ENCODE measurements around the gene HUNK.

HUNK gene

DNA sequence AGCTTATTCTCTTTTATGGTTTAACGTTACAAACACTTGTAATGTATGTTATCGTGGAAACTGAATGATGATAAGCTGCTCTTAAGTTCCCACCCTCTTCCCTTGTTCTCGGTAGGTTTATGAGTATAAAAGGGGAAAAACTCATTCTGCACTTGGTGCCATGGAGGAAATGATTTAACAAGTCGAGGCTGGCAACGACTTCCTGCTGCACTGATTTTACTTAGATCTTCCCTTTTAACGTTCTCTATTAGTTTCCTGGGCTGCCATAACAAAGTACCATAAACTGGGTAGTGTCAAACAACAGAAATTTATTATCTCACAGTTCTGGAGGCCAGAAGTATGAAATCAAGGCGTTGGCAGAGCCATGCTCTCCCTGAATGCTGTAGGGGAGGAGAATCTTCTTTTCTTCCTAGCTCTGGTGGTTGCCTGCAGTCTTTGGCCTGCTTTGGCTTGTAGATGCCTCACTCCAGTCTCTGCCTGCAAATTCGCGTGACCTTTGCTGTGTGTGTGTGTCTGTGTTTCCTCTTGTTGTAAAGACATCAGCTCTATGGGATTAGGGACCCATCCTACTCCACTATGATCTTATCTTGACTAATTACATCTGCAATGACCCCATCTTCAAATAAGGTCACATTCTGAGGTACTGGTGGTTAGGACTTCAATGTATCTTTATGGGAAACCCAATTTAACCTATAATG, 26.3 kb downstream of the HUNK start:
- DNase-seq, result no peak

DNA sequence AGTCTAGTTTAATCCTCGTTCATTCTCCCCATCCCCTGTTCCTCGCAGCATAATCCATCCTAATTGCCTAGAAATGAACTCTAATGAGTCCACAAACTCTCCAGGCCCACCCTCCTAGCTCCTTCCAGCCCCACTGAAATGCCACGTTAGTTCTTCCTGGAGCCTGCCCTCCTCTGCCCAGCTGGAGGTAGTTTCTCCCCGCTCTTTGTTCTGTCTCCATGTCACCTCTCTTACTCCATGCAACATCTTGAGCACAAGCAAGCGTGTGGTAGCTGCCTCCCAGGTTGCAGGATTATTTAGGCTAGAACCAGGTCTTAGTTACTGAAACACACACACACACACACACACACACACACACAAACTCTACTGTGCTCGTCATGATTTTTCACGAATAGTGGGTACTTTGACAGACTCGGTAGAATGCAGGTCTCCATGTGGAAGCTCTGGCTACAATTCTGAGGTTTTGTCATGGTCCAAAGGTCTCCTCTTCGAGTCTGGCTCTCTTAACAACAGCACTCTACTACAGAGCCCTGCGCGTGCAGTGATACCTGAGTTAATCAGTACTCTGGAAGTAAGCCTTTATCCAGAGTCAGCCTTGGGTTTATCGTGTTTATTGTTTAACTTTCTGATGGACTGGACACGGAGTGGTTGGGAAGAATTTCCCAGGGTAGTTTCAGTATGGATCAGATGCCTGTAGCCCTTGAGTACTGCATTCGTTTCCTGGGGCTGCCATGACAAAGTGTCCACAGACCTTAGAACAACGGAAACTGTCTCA, 27.5 kb downstream of the HUNK start:
- DNase-seq, result no peak

DNA sequence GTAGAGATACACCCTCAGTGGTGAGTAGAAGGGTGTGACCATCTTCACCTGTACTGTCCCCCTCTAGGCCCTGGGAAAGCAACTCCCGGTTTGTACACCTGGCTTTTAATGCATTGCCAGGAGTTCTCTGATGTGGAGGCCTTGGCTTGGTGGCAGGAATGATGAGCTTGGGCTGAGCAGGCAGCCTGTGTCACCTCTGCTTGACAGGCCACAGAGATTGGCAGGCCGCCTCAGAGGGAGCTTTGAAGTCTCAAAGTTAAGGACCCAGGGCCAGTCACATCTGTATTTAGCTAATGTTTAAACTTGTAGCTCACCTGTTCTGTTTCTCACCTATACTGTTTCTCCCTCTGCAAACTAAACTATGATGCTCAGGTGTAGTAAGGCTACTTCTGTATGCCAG, 28.5 kb downstream of the HUNK start:
- no peak for DNase-seq

DNA sequence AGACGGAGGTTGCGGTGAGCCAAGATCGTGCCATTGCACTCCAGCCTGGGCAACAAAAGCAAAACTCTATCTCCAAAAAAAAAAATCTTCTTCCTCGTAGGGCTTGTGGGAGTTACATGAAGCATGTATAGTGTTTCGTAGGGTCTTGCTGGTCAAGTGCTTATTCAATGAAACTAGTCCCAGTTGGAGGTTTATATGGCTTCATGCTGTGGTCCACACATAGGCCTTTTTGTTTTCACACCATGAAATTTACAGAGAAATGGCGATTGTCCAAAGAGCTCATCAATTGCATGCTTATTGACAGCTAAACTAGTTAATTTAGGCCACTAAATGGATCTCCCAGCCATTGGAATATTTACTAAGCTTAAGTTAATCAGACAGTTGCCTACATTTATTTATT, 29.6 kb downstream of the HUNK start:
- DNase-seq, result no peak

DNA sequence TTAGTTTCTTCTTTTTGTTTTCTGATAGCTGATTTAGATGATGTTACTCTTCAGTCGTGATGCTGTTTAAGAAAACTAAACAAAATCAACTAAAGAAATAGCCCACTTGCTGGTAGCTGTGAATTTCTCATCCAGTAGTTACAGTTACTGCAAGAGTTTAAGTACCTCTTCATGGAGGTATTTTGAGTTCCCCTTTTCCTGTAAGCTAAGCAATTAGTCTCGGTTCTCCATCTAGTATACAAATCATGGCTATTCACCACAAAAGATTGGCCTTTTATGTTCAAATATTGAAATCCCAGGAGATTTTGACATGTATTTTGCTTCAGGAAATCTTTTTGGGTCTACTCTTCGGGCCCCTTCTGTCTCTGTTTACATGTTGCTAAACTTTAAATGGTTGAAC, 31.1 kb downstream of the HUNK start:
- DNase-seq, result no peak

DNA sequence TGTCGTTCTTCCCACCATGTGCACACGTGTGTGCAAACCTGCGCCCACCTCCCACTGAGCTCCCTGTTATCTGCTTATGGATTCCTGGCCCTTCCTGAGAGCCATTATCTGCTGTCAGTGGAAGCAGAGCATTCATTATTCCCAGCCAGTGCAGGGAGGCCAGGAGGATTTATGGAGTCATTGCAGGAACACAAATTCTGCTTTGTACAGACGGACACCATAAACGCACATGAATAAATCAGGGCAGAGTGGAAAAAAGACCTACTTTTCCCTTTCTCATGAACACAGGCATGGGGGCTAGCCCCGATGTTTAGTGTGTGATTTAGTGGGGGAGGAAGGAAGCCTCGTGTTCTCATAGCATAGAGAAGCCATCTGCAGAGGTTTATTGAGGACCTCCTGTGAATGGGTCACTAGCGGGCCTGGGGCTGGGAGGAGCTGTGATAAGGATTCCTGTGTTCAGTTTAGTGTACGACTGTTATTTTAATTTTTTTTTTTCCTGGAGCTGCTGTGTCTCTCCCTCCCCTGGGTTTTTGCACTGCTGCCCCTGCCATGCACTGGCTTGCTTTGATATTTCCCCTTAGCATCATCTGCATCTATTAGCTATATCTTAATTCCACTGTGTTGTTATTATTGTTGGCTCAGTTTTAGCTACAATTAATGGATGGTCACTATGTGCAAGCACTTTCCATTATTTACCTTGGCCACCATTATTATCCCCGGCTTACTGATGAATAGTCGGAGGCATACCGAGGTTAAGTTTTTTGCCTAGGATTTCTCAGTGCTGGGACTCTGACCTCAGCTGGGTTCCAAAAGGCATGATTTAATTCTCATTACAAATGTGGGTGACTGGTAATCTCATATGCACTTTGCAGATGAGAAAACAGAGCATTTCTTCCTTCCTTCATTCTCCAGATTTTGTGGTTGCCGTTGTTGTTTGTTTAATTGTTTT, 33.0 kb downstream of the HUNK start:
- DNase-seq, result no peak

DNA sequence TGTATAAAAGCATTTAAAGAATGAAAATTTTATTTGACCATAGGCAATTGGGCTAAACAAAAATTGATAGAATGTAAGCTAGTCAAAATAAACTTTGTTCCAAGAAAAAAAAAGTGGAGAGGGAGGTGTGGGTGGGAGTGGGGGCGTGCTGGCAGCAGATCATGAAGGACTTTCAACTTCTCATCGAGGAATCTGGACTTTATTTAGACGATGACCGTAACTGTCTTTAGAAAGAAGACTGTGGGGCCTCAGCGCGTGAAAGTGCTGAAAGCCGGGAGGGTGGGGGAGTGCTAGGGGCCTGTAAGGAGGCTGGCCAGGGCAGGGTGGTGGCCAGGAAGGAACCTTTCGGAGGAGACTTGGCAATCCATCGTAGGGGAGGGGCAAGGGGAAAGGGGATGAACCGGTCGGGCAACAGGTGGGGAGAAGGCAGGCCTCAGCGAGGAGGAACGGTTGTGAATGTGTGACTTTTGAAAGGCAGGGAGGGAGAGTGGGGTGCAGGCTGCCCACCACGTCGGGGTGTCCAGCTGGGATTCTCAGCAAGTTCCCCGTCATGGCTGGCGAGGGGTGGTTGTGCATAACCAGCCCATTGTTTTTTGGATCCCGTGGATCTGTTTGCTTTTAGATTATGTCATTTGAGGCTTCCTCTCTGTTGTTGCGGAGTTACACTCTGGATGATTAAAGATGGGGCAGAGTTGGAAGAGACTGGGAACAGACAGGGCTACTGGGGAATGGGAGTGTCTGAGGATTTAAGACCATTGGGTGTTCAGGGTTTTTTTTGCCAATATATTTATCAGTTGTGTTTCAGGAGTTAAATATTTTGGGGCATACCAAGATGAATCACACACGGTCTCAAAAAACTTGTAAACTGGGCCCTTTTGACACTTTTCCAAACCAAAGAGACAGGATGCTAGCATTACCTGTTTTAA, 35.5 kb downstream of the HUNK start:
- DNase-seq, result no peak

DNA sequence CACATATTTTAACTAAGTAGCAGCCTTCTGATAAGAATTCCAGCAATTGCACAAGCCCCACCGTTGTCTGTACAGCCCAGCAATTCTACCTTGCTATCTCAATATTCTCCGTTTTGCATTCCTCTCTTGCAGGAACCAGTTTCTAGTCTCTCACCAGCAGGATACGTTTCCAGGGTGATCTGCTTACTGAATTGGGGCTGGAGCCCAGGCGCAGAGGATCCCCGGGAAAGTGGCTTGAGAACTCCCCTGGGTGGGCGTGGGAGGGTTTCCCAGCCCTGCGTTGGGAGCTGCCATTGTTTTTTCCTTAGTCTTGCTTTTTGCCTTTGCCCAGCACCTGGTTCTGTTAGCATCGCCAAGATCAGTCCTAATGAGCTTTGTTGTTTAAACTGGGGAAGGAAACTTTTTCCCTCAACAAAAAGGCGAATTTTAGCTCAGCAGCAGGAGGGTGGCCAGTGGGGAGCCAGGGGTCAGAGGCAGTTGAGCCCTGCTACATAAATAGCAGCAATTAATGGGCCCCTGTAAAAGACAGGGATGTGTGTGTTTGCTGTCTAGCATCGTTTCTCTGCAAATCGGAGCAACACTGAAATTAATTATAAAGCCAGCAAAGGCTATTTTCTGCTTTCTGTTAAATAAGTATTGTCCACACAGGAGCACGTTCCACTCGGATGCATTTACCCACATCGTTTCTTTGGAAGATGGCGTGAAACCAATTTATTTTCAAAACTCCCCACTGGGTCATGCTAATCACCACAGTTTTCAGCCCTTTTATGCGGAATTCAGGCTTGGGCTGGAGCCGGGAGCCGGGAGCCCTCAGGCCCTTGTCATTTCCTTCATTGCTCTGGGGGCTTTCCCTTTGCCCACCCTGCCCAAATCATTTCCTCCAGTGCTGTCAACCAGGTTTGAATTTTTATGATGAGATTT, 36.6 kb downstream of the HUNK start:
- DNase-seq, result no peak

DNA sequence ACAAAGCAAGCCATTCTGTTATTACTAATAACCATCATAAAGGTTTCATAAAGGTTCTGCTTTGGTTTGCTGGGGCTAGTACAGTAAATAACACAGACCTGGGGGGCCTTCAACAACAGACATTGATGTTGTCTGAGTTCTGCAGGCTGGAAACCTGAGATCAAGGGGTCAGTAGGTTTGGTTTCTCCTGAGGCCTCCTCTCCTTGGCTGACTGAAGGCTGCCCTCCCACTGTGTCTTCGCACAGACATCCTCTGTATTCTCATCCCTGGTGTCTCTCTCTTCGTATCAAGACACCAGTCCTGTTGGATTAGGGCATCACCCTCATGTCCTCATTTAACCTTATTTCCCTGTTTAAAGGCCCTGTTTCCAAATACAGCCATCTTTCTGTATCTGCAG, 37.3 kb downstream of the HUNK start:
- DNase-seq, result no peak

DNA sequence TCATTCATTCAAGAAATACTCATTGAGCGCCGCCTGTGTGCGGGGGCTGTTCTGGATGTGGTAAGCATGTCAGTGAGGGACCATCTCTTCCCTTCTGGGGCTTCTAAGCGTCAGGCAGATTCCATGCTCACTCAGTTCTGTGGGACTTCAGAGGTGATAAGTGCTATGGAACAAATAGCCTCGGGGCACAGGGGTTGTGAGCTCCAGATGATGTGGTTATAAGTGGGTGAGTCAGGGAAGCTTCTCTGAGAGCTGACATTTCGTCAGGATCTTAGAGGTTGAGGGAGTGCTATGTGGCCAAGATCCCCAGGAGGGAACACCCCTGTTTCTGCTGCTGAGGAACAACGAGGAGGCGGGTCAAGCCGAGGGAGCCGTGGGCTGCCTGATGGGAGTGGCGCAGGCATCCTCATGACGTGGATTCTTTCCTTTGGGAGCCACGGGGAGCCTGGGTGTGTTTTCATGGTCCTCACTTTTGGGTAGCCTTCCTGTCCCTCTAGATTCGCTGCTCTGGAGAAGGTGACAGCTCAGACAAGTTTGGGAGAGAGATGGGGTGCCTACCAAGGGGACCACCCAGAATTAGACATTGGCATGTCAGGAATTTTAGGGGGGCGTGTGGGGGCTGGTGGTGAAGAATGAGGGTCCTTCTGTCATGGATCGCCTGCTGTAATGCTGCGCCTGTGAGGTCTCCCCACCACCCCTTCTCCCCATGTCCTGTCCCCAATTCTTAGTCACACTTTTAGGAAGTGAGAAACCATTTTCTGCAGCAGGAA, 38.5 kb downstream of the HUNK start:
- DNase-seq, result no peak

DNA sequence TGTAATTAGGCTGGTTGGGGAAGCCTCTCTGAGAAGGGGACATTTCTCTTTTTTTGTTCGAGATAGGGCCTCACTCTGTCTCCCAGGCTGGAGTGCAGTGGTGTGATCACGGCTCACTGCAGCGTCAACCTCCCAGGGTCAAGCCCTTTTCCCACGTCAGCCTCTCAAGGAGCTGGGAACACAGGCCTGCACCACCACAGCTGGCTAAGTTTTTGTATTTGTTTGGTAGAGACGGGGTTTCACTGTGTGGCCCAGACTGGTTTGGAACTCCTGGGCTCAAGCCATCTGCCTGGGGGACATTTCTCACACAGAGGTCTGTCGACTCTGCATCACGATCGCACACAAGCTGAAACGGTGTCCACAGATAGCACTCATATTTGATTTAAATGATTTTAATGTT, 39.7 kb downstream of the HUNK start:
- no peak for DNase-seq

DNA sequence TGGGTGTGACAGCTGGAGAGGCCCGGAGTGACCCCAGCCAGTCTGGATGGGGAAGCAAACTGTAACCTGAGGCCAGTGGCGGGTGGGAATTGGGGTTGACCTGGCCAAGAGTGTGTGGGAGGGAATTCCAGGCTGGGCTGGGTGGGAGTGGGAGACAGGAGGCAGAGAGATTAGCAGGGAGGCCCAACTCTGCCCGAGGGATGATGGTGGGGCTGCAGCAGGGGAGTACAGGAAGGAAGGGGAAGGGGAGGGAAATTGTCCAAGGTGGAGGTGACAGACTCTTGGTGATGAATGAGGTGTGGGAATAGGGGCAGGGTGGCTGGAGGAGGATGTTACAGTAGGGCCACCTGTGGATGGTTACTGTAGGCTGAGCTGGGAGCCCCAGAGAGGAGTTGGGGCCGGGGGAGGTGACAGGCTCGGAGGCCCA, 40.4 kb downstream of the HUNK start:
- no peak for DNase-seq

DNA sequence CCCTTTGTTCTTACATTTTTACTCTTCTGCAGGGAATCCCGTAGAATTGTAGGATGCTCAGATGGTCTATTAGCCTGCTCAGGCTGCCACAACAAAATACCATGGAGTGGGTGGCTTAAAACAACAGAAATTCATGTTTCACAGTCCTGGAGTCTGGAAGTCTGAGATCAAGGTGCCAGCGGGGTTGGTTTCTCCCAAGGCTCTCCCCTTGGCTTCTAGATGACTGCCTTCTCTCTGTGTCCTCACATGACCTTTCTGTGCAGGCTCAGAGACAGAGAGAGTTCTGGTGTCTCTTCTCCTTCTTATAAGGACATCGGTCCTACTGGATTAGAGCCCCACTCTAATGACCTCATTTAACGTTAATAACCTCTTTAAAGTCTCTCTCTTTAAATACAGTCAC, 41.7 kb downstream of the HUNK start:
- DNase-seq, result no peak

DNA sequence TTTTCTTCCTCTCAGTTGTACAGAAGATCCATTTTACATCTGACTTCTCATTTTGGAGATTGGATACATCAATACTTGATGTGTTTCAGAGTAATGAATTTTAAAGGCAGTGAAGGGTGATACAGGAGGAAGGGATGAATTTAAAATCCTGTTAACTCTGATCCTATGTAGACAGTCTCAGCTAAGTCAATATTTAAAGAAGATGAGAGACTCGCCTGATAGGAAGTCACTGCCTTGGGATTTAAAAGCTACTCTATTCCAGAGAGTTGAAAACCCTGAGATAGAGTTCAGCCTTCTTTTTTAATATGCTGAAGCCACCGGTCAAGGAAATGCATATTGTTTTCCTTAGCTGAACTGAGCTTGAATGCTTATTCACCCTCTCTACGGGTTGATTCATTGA, 42.7 kb downstream of the HUNK start:
- no peak for DNase-seq

DNA sequence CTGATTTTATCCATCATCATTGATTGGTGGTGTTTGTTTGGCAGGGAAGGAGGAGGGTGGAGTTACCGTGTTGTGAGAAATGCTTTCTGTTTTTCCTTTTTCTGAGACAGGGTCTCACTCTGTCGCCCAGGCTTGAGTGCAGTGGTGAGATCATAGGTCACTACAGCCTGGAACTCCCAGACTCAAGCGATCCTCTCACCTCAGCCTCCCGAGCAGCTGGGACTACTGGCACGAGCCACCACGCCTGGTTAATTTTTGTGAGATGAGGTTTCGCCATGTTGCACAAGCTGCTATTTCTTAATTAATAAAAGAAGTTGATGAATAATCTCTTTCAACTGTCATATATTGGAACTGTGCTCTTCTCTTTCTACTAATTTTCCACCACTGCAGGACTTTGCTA, 44.3 kb downstream of the HUNK start:
- no peak for DNase-seq

DNA sequence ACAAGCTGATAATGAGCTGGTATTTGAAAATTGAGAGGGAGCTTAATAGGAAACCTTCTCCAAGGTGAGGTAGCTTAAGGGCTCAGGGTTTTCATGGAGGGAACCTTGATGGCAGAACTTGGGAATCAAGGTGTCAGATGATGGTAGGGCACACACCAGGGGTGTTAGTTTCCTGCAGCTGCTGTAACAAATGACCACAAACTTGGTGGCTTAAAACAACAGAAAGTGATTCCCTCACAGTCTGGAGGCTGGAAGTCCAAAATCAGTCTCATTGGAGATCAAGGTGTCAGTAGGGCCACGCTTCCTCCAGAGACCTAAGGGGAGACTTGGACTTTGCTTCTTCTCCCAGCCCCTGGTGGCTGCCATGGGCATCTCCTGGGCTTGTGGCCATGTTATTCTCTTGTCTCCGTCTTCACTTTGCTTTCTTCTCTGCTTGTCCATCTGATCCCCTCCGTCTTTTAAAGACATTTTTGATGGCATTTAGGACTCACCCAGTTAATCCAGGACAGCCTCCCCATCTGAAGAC, 45.5 kb downstream of the HUNK start:
- no peak for DNase-seq

DNA sequence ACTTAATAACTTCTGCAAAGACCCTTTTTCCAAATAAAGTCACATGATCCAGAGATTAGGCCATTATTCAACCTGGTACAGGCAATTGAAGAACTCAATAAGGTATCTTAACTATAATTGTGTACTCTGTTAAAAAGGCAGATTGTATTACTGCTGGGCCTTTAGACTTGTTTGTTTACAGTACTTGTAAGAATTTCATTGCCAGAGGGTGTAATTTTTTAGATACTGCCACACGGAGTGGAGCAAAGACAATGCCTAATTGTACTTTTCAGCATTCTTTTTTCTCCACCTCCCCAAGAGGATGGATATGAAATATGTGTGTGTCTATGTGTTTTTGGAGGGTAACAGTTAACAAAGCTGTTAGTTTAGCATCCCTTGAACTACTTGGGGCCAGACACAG, 47.5 kb downstream of the HUNK start:
- no peak for DNase-seq

DNA sequence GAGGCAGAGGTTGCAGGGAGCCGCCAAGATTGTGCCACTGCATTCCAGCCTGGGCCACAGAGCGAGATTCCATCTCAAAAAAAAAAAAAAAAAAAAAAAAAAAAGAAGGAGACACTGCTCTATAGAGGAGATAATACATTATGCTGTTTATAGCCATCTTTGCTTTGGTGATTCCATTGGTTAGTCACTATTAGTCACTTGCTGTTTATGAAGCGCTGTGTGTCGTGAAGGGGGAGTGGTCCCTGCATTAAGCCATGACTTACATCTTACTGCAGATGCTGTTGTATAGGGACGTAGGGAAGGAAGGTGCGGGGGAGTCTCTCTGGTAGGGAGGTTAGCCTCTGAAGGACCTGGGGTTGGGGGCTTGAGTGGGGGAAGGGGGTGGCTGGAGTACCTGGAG, 48.3 kb downstream of the HUNK start:
- no peak for DNase-seq

DNA sequence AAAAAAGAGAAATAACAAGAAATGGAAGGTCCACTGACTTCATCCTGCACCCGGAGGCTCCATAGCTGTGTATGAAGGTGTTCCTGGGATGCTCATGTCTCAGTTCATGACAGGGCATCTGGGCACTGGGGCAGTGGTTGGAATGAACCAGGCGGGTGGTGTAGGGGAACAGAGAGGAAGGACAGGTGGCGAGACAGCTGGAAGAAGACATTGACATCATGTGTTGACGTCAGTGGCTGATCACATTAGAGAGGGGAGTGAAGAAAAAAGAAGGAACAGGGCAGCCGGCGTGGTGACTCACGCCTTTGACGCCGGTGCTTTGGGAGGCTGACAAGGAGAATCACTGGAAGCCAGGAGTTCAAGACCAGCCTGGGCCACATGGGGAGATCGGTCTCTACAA, 50.1 kb downstream of the HUNK start:
- no peak for DNase-seq

DNA sequence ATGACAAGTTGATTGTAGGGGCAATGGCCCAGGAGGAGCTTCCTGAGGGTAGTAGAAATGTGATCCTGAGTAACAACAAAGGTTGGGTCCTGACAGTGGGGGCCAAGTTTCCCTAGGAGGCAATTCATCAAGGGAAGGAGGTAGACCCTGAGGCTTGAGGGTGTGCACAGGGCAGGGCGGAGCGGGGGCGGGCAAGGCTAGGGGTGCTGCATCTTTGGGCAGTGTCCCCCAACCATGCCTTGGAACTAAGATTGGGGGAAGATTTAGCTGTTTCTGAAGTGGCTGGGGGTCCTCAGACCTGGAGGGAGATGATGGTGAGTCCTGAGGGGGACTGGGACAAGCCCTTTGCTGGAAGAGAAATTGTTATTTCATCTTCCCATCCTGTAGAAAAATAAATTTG, 50.9 kb downstream of the HUNK start:
- no peak for DNase-seq
